Thoracic aorta (tissue), 2 donors: ENCODE measurements around the gene HECW1. TPM values are rescaled to one million over a fixed set of nuclear protein-coding genes. Genes with fewer than 3 reads are reported as not detected.
"Not testable (repeated sequence)": the region's sequence is repeated elsewhere in the genome, so short reads cannot be mapped to it uniquely, and the experiment has no call there.

Source experiments
- ATAC-seq: fragments of 150-250 bp; one replicate; pipeline ENCODE4 v1.8.0; 2017; ENCODE audit warnings: low read depth; ENCODE audit not compliant: insufficient number of reproducible peaks, low FRiP score
- DNase-seq: peaks from one replicate; pipeline ENCODE4 v3.0.0-alpha.2; 2020; ENCODE audit warnings: low spot score
- H3K27ac ChIP-seq, 2 donors: fragments of 200-600 bp; sonication (generic); 1 replicate in 1 of 2; 2 replicates in 1 of 2; pipeline ENCODE4 v1.5.1; 2016; ENCODE audit warnings: mild to moderate bottlenecking in 2 of 2, moderate library complexity in 2 of 2
- H3K27me3 ChIP-seq: fragments of 200-600 bp; sonication (generic); replicated peaks from 2 replicates; pipeline ENCODE4 v1.6.0; 2016; ENCODE audit warnings: mild to moderate bottlenecking; ENCODE audit not compliant: insufficient read depth
- H3K36me3 ChIP-seq: fragments of 200-600 bp; sonication (generic); one replicate; pipeline ENCODE4 v1.5.1; 2016
- H3K4me1 ChIP-seq, 2 donors: fragments of 200-600 bp; sonication (generic); 1 replicate in 1 of 2; 2 replicates in 1 of 2; pipeline versions ENCODE4 v1.5.1 to v1.6.0; 2016; ENCODE audit warnings: low read depth in 2 of 2, mild to moderate bottlenecking in 1 of 2; ENCODE audit not compliant: control insufficient read depth in 1 of 2
- H3K4me3 ChIP-seq: fragments of 200-600 bp; sonication (generic); 2 replicates; pipeline ENCODE4 v1.5.1; 2016; ENCODE audit warnings: mild to moderate bottlenecking
- H3K9me3 ChIP-seq: fragments of 200-600 bp; sonication (generic); 2 replicates; pipeline ENCODE4 v1.5.1; 2016
- total RNA-seq, 2 donors: library from RNA; depleted of rRNA; stranded (reverse); fragments of >200 nt; gene quantifications; one replicate each; pipeline versions ENCODE4 v1.1.0 to v1.2.3, GENCODE V29; 2016
- TF ChIP-seq, protein P1 (sequence below): fragments of 200-600 bp; sonication (generic); IDR thresholded peaks from one replicate; pipeline ENCODE4 v1.5.1; 2019; ENCODE audit warnings: antibody characterized with exemption

The HECW1 gene
- total RNA-seq, 2 donors from 2014 or later = 0.28 to 2.3 TPM

DNA sequence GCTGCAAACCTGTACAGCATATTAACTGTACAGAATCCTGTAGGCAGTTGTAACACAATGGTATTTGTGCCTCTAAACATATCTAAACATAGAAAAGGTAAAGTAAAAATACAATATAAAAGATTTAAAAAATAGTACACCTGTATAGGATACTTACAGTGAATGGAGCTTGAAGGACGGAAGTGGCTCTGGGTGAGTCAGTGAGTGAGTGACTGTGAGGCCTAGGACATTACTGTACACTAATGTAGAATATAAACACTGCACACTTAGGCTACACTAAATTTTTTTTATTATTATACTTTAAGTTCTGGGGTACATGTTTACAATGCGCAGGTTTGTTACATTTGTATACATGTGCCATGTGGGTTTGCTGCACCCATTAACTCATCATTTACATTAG, 373.1 kb downstream of the HECW1 start:
- DNase-seq = no peak

DNA sequence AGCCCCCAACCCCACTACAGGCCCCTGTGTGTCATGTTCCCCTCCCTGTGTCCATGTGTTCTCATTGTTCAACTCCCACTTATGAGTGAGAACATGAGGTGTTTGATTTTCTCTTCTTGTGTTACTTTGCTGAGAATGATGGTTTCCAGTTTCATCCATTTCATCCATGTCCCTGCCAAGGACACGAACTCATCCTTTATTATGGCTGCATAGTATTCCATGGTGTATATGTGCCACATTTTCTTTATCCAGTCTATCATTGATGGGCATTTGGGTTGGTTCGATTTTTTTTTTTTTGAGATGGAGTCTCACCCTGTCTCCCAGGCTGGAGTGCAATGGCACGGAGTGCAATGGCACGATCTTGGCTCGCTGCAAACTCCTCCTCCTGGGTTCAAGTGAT, 373.6 kb downstream of the HECW1 start:
- H3K4me3 ChIP-seq, H3K27me3 ChIP-seq, DNase-seq, H3K27ac ChIP-seq, ATAC-seq, H3K36me3 ChIP-seq, H3K9me3 ChIP-seq: not testable (repeated sequence)
- H3K4me1 ChIP-seq = peaks cover 5 to 27% of the 10 kb centered on the region in 2 donors

More for the DNA sequence above, 373.1 kb downstream of the HECW1 start:
- Histone ChIP-seq H3K4me3 (no peak overlapping the region), H3K27me3 (no peaks in the 10 kb centered on the region), H3K27ac (no peak overlapping the region), H3K36me3 (no peaks in the 10 kb centered on the region), H3K4me1 (peaks cover 5 to 27% of the 10 kb centered on the region in 2 donors), H3K9me3 (no peaks in the 10 kb centered on the region)
- TF ChIP-seq, protein P1, sequence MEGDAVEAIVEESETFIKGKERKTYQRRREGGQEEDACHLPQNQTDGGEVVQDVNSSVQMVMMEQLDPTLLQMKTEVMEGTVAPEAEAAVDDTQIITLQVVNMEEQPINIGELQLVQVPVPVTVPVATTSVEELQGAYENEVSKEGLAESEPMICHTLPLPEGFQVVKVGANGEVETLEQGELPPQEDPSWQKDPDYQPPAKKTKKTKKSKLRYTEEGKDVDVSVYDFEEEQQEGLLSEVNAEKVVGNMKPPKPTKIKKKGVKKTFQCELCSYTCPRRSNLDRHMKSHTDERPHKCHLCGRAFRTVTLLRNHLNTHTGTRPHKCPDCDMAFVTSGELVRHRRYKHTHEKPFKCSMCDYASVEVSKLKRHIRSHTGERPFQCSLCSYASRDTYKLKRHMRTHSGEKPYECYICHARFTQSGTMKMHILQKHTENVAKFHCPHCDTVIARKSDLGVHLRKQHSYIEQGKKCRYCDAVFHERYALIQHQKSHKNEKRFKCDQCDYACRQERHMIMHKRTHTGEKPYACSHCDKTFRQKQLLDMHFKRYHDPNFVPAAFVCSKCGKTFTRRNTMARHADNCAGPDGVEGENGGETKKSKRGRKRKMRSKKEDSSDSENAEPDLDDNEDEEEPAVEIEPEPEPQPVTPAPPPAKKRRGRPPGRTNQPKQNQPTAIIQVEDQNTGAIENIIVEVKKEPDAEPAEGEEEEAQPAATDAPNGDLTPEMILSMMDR = no peak
- no peak for ATAC-seq

DNA sequence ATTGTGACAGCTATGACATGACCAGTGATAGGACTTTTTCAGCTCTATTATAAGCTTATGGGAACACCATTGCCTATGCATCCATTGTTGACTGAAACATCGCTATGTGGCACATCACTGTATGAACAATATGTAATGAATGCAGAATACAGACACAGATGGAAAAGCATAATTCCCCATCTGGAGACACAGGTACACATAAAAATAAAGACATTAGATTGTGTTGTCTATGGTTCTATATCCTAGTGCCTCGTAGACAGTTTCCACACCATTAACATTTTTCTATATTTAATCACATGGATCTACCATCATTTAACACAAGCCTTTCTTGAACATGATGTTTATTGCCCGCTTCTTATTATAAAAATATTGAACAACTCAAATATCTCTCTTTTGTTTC, 374.2 kb downstream of the HECW1 start:
- no peak for ATAC-seq
- H3K4me3 ChIP-seq = no peak overlapping the region
- TF ChIP-seq, protein P1 = no peak
- no peaks in the 10 kb centered on the region for H3K36me3 ChIP-seq
- peaks cover 5 to 31% of the 10 kb centered on the region in 2 donors for H3K4me1 ChIP-seq
- H3K9me3 ChIP-seq = no peaks in the 10 kb centered on the region
- no peak for DNase-seq
- H3K27ac ChIP-seq = no peak overlapping the region
- H3K27me3 ChIP-seq = no peaks in the 10 kb centered on the region

DNA sequence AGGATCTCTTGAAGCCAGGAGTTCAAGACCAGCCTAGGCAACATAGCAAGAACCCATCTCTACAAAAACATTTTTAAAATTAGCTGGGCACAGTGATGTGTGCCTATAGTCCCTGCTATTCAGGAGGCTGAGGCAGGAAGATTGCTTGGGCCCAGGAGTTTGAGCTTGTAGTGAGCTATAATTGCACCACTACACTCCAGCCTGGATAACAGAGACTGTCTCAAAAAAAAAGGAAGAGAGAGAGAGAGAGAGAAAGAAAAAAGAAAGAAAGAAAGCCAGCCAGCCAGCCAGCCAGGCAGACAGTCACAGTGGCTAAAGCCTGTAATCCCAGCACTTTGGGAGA, 375.3 kb downstream of the HECW1 start:
- H3K4me1 ChIP-seq = peaks cover 5 to 33% of the 10 kb centered on the region in 2 donors
- no peaks in the 10 kb centered on the region for H3K27me3 ChIP-seq
- no peak for ATAC-seq
- no peak overlapping the region for H3K27ac ChIP-seq
- no peaks in the 10 kb centered on the region for H3K9me3 ChIP-seq
- no peak overlapping the region for H3K4me3 ChIP-seq
- TF ChIP-seq, protein P1 = no peak
- no peaks in the 10 kb centered on the region for H3K36me3 ChIP-seq
- DNase-seq = no peak

DNA sequence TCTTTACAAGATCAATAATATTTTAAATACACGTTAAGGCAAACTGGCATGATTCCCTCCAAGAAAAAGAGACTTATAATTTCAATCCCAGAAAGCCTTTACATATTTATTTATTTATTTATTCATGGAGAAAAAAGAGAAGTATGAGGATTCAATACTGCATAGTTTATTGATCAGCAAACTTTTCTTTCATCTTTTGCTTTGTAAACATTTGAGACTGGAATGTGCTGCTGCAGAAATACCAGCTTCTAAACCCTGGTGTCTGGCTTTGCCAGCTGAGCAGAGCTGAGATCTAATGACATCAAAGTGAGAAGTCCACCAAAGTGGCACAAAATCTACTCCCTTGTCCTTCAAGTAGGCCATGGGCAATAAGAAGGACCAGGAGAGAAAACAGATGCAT, 376.8 kb downstream of the HECW1 start:
- TF ChIP-seq, protein P1 = no peak
- H3K27ac ChIP-seq = no peak overlapping the region
- peaks cover 5 to 33% of the 10 kb centered on the region in 2 donors for H3K4me1 ChIP-seq
- DNase-seq (no peak), ATAC-seq (no peak)
- H3K9me3 ChIP-seq = no peaks in the 10 kb centered on the region
- H3K27me3 ChIP-seq = no peaks in the 10 kb centered on the region
- no peak overlapping the region for H3K4me3 ChIP-seq
- H3K36me3 ChIP-seq = no peaks in the 10 kb centered on the region

DNA sequence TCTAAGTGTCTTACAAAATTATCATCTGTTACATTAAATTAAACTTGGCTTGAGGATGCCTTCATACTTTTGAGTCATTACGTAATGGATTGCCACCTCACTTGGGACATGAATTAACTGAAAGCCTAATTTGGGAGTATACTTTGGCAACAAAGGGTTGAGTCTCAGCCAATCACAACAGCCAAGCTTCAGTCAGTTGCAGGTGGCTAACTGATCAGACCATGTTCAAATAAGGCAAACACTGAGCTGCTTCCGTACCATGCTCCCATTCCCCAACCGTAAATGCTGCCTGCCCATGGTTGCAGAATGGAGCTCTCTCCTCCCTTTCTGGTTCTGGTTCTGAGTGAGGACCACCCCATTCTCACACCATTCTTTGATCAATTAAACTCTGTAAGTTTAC, 377.6 kb downstream of the HECW1 start:
- no peaks in the 10 kb centered on the region for H3K36me3 ChIP-seq
- no peaks in the 10 kb centered on the region for H3K27me3 ChIP-seq
- TF ChIP-seq, protein P1 = no peak
- H3K27ac ChIP-seq = no peak overlapping the region
- DNase-seq = no peak
- peaks cover 5 to 33% of the 10 kb centered on the region in 2 donors for H3K4me1 ChIP-seq
- no peak for ATAC-seq
- H3K9me3 ChIP-seq = no peaks in the 10 kb centered on the region
- no peak overlapping the region for H3K4me3 ChIP-seq
